ENCODE results near the gene SETD2. TPM values are rescaled to one million over a fixed set of nuclear protein-coding genes. Genes with fewer than 3 reads are reported as not detected.
A peak's percentile ranks its signal among the peaks of the same experiment; 100 is the strongest.

Gene SETD2
- total RNA-seq, 1 experiment from 2014 or later = 60.2 TPM

GRCh38 chr3:46995901-46996562 is 167.9 kb downstream of the SETD2 start:
- H4K20me1 ChIP-seq (ENCODE audit: insufficient read depth, low read depth, low read length) = no peaks in the 10 kb centered on the region
- H3K4me3 ChIP-seq (ENCODE audit: low read length) = no peak overlapping the region
- H3K9ac ChIP-seq (ENCODE audit: low read length) = no peak overlapping the region
- H3K4me1 ChIP-seq (ENCODE audit: low read length) = peaks cover 16% of the 10 kb centered on the region
- H3K9me3 ChIP-seq (ENCODE audit: low read length) = no peaks in the 10 kb centered on the region
- no peak overlapping the region for H2AFZ ChIP-seq (ENCODE audit: low read length)
- peaks cover 23% of the 10 kb centered on the region for H3K36me3 ChIP-seq (ENCODE audit: insufficient read depth, low read length)
- no peak overlapping the region for H3K4me2 ChIP-seq (ENCODE audit: low read depth, low read length, poor library complexity, severe bottlenecking)
- no peaks in the 10 kb centered on the region for H3K79me2 ChIP-seq (ENCODE audit: low read length)
- H3K27me3 ChIP-seq (ENCODE audit: low read length) = no peaks in the 10 kb centered on the region
- no peak for DNase-seq
- no peak overlapping the region for H3K27ac ChIP-seq (ENCODE audit: low read length)
- no peaks in the 10 kb centered on the region for H3K9me2 ChIP-seq (replicated peaks; ENCODE audit: insufficient read depth, low read length)

GRCh38 chr3:46994801-46995731 is 168.8 kb downstream of the SETD2 start:
- Histone ChIP-seq H3K79me2 (ENCODE audit: low read length) (0 out of 2 replicates have a peak, but pooled peaks cover 3% of the 10 kb centered on the region), H3K27ac (ENCODE audit: low read length) (no peak overlapping the region), H3K9me2 (replicated peaks; ENCODE audit: insufficient read depth, low read length) (no peaks in the 10 kb centered on the region), H2AFZ (ENCODE audit: low read length) (no peak overlapping the region), H3K9me3 (ENCODE audit: low read length) (no peaks in the 10 kb centered on the region), H4K20me1 (ENCODE audit: insufficient read depth, low read depth, low read length) (0 out of 2 replicates have a peak, but pooled peaks cover under 1% of the 10 kb centered on the region), H3K9ac (ENCODE audit: low read length) (no peak overlapping the region), H3K4me1 (ENCODE audit: low read length) (peaks cover 25% of the 10 kb centered on the region), H3K4me3 (ENCODE audit: low read length) (no peak overlapping the region), H3K4me2 (ENCODE audit: low read depth, low read length, poor library complexity, severe bottlenecking) (no peak overlapping the region), H3K36me3 (ENCODE audit: insufficient read depth, low read length) (peaks cover 24% of the 10 kb centered on the region), H3K27me3 (ENCODE audit: low read length) (no peaks in the 10 kb centered on the region)
- no peak for DNase-seq

- no peak overlapping the region for H3K27ac ChIP-seq (ENCODE audit: low read length)
- H3K36me3 ChIP-seq (ENCODE audit: insufficient read depth, low read length) = peaks cover 17% of the 10 kb centered on the region
- no peaks in the 10 kb centered on the region for H3K9me3 ChIP-seq (ENCODE audit: low read length)
- no peak overlapping the region for H3K4me2 ChIP-seq (ENCODE audit: low read depth, low read length, poor library complexity, severe bottlenecking)
- no peaks in the 10 kb centered on the region for H3K27me3 ChIP-seq (ENCODE audit: low read length)
- H3K79me2 ChIP-seq (ENCODE audit: low read length) = 0 out of 2 replicates have a peak, but pooled peaks cover 6% of the 10 kb centered on the region
- H2AFZ ChIP-seq (ENCODE audit: low read length) = no peak overlapping the region
- H3K9ac ChIP-seq (ENCODE audit: low read length) = no peak overlapping the region
- H3K4me3 ChIP-seq (ENCODE audit: low read length) = no peak overlapping the region
- 0 out of 2 replicates have a peak, but pooled peaks cover 4% of the 10 kb centered on the region for H4K20me1 ChIP-seq (ENCODE audit: insufficient read depth, low read depth, low read length)
- no peaks in the 10 kb centered on the region for H3K9me2 ChIP-seq (replicated peaks; ENCODE audit: insufficient read depth, low read length)
- no peak for DNase-seq
- peaks cover 36% of the 10 kb centered on the region for H3K4me1 ChIP-seq (ENCODE audit: low read length)
Measured at GRCh38 chr3:46993986-46994385, 169.9 kb downstream of the SETD2 start.

GRCh38 chr3:46993292-46993691 is 170.6 kb downstream of the SETD2 start:
- no peak overlapping the region for H2AFZ ChIP-seq (ENCODE audit: low read length)
- no peak overlapping the region for H3K4me3 ChIP-seq (ENCODE audit: low read length)
- H3K9me2 ChIP-seq (replicated peaks; ENCODE audit: insufficient read depth, low read length) = no peaks in the 10 kb centered on the region
- no peaks in the 10 kb centered on the region for H3K9me3 ChIP-seq (ENCODE audit: low read length)
- H3K79me2 ChIP-seq (ENCODE audit: low read length) = peaks cover 6% of the 10 kb centered on the region; the same call in 1 of the 2 replicates
- peaks cover 19% of the 10 kb centered on the region for H3K36me3 ChIP-seq (ENCODE audit: insufficient read depth, low read length)
- no peak for DNase-seq
- H3K27ac ChIP-seq (ENCODE audit: low read length) = 0 out of 2 replicates have a peak overlapping the region, but pooled peaks have one; percentile 5
- H3K4me1 ChIP-seq (ENCODE audit: low read length) = peaks cover 42% of the 10 kb centered on the region
- H4K20me1 ChIP-seq (ENCODE audit: insufficient read depth, low read depth, low read length) = 0 out of 2 replicates have a peak, but pooled peaks cover 4% of the 10 kb centered on the region
- no peak overlapping the region for H3K4me2 ChIP-seq (ENCODE audit: low read depth, low read length, poor library complexity, severe bottlenecking)
- H3K27me3 ChIP-seq (ENCODE audit: low read length) = no peaks in the 10 kb centered on the region
- no peak overlapping the region for H3K9ac ChIP-seq (ENCODE audit: low read length)

- Histone ChIP-seq H3K27ac (ENCODE audit: low read length) (0 out of 2 replicates have a peak overlapping the region, but pooled peaks have one; percentile 5), H3K4me3 (ENCODE audit: low read length) (no peak overlapping the region), H3K27me3 (ENCODE audit: low read length) (no peaks in the 10 kb centered on the region), H3K9me3 (ENCODE audit: low read length) (no peaks in the 10 kb centered on the region), H3K4me2 (ENCODE audit: low read depth, low read length, poor library complexity, severe bottlenecking) (no peak overlapping the region), H3K36me3 (ENCODE audit: insufficient read depth, low read length) (peaks cover 19% of the 10 kb centered on the region), H3K4me1 (ENCODE audit: low read length) (peaks cover 50% of the 10 kb centered on the region), H3K9ac (ENCODE audit: low read length) (no peak overlapping the region), H3K79me2 (ENCODE audit: low read length) (peaks cover 10% of the 10 kb centered on the region), H2AFZ (ENCODE audit: low read length) (no peak overlapping the region), H4K20me1 (ENCODE audit: insufficient read depth, low read depth, low read length) (0 out of 2 replicates have a peak, but pooled peaks cover 7% of the 10 kb centered on the region), H3K9me2 (replicated peaks; ENCODE audit: insufficient read depth, low read length) (no peaks in the 10 kb centered on the region)
- DNase-seq = no peak
Measured at GRCh38 chr3:46992231-46992630, 171.7 kb downstream of the SETD2 start.

GRCh38 chr3:46991406-46992165 is 172.3 kb downstream of the SETD2 start:
- Histone ChIP-seq H4K20me1 (ENCODE audit: insufficient read depth, low read depth, low read length) (peaks cover 11% of the 10 kb centered on the region; the same call in 1 of the 2 replicates), H3K27ac (ENCODE audit: low read length) (peak overlapping the region; percentile 91), H3K79me2 (ENCODE audit: low read length) (peaks cover 16% of the 10 kb centered on the region), H3K4me1 (ENCODE audit: low read length) (peaks cover 52% of the 10 kb centered on the region), H2AFZ (ENCODE audit: low read length) (no peak overlapping the region), H3K27me3 (ENCODE audit: low read length) (no peaks in the 10 kb centered on the region), H3K9ac (ENCODE audit: low read length) (no peak overlapping the region), H3K4me3 (ENCODE audit: low read length) (no peak overlapping the region), H3K4me2 (ENCODE audit: low read depth, low read length, poor library complexity, severe bottlenecking) (no peak overlapping the region), H3K9me2 (replicated peaks; ENCODE audit: insufficient read depth, low read length) (no peaks in the 10 kb centered on the region), H3K9me3 (ENCODE audit: low read length) (no peaks in the 10 kb centered on the region), H3K36me3 (ENCODE audit: insufficient read depth, low read length) (peaks cover 19% of the 10 kb centered on the region)
- DNase-seq = no peak

GRCh38 chr3:46990573-46991374 is 173.1 kb downstream of the SETD2 start:
- Histone ChIP-seq H3K4me2 (ENCODE audit: low read depth, low read length, poor library complexity, severe bottlenecking) (peak overlapping the region; percentile 62), H3K9me2 (replicated peaks; ENCODE audit: insufficient read depth, low read length) (no peaks in the 10 kb centered on the region), H4K20me1 (ENCODE audit: insufficient read depth, low read depth, low read length) (peaks cover 18% of the 10 kb centered on the region; the same call in 1 of the 2 replicates), H3K27me3 (ENCODE audit: low read length) (no peaks in the 10 kb centered on the region), H3K4me1 (ENCODE audit: low read length) (peaks cover 55% of the 10 kb centered on the region), H3K79me2 (ENCODE audit: low read length) (peaks cover 25% of the 10 kb centered on the region), H3K4me3 (ENCODE audit: low read length) (peak overlapping the region; percentile 35; the same call in 1 of the 2 replicates), H3K9me3 (ENCODE audit: low read length) (no peaks in the 10 kb centered on the region), H3K27ac (ENCODE audit: low read length) (peak overlapping the region; percentile 91), H2AFZ (ENCODE audit: low read length) (no peak overlapping the region), H3K36me3 (ENCODE audit: insufficient read depth, low read length) (peaks cover 19% of the 10 kb centered on the region), H3K9ac (ENCODE audit: low read length) (peak overlapping the region; percentile 68)
- DNase-seq = peak; percentile 82

All from Karpas-422 (cell line).